Nephron (organoid): ENCODE results near the gene SH3BGRL2.
"Not testable (repeated sequence)": the region's sequence is repeated elsewhere in the genome, so short reads cannot be mapped to it uniquely, and the experiment has no call there.

Experiments used
- H3K27ac Mint-ChIP-seq, 3 experiments: 2 replicates each; pipeline ENCODE4 v1.8.0; 2020; ENCODE audit warnings: mixed read lengths in 3 of 3, mild to moderate bottlenecking in 2 of 3, moderate library complexity in 1 of 3
- H3K27me3 Mint-ChIP-seq: 2 replicates; pipeline ENCODE4 v1.8.0; 2021; ENCODE audit warnings: low read depth, mild to moderate bottlenecking, moderate library complexity, mixed read lengths
- H3K36me3 Mint-ChIP-seq: 2 replicates; pipeline ENCODE4 v1.8.0; 2020; ENCODE audit warnings: low read depth, mixed read lengths
- H3K4me1 Mint-ChIP-seq: 2 replicates; pipeline ENCODE4 v1.8.0; 2020; ENCODE audit warnings: mixed read lengths
- H3K4me3 Mint-ChIP-seq, 3 experiments: 2 replicates each; pipeline ENCODE4 v1.8.0; 2020; ENCODE audit warnings: mild to moderate bottlenecking in 3 of 3, mixed read lengths in 3 of 3, moderate library complexity in 2 of 3
- H3K9me3 Mint-ChIP-seq: 2 replicates; pipeline ENCODE4 v1.8.0; 2020; ENCODE audit warnings: mixed read lengths
- CTCF ChIP-seq, 3 experiments: fragments of 200-600 bp; sonication (generic); IDR thresholded peaks; one replicate each; pipeline ENCODE4 v1.5.0; 2021; ENCODE audit warnings: antibody characterized with exemption in 3 of 3; ENCODE audit not compliant: unreplicated experiment in 3 of 3

Gene SH3BGRL2

GRCh38 chr6:79617518-79617941 lies 13.6 kb upstream of the SH3BGRL2 start:
- H3K27me3 Mint-ChIP-seq, result no peaks in the 10 kb centered on the region
- no peaks in the 10 kb centered on the region for H3K9me3 Mint-ChIP-seq
- TF ChIP-seq CTCF (IDR thresholded peaks at IDR 0.05; ENCODE audit: unreplicated experiment in 3 of 3), result no peak
- H3K36me3 Mint-ChIP-seq, result no peaks in the 10 kb centered on the region
- no peak overlapping the region for H3K27ac Mint-ChIP-seq
- H3K4me3 Mint-ChIP-seq, result no peak overlapping the region
- H3K4me1 Mint-ChIP-seq, result peaks cover 5% of the 10 kb centered on the region

- H3K36me3 Mint-ChIP-seq, H3K9me3 Mint-ChIP-seq, H3K27ac Mint-ChIP-seq, H3K27me3 Mint-ChIP-seq, H3K4me1 Mint-ChIP-seq, H3K4me3 Mint-ChIP-seq: not testable (repeated sequence)
These were observed 12.7 kb upstream of the SH3BGRL2 start for GRCh38 chr6:79618425-79618824.

GRCh38 chr6:79621579-79621978 lies 9.6 kb upstream of the SH3BGRL2 start:
- H3K4me1 Mint-ChIP-seq, result no peaks in the 10 kb centered on the region
- no peaks in the 10 kb centered on the region for H3K36me3 Mint-ChIP-seq
- no peak overlapping the region for H3K27ac Mint-ChIP-seq
- TF ChIP-seq CTCF (IDR thresholded peaks at IDR 0.05; ENCODE audit: unreplicated experiment in 3 of 3), result no peak
- H3K9me3 Mint-ChIP-seq, result no peaks in the 10 kb centered on the region
- H3K27me3 Mint-ChIP-seq, result no peaks in the 10 kb centered on the region
- no peak overlapping the region for H3K4me3 Mint-ChIP-seq

- no peaks in the 10 kb centered on the region for H3K36me3 Mint-ChIP-seq
- no peak overlapping the region for H3K4me3 Mint-ChIP-seq
- no peak for TF ChIP-seq CTCF (IDR thresholded peaks at IDR 0.05; ENCODE audit: unreplicated experiment in 3 of 3)
- H3K27me3 Mint-ChIP-seq, result no peaks in the 10 kb centered on the region
- no peaks in the 10 kb centered on the region for H3K9me3 Mint-ChIP-seq
- peak overlapping the region in 1 of 3 experiments; percentile 67 for H3K27ac Mint-ChIP-seq
- no peaks in the 10 kb centered on the region for H3K4me1 Mint-ChIP-seq
These were observed 8.8 kb upstream of the SH3BGRL2 start for GRCh38 chr6:79622364-79622763.

- no peak for TF ChIP-seq CTCF (IDR thresholded peaks at IDR 0.05; ENCODE audit: unreplicated experiment in 3 of 3)
- H3K9me3 Mint-ChIP-seq, result no peaks in the 10 kb centered on the region
- no peak overlapping the region for H3K27ac Mint-ChIP-seq
- no peaks in the 10 kb centered on the region for H3K27me3 Mint-ChIP-seq
- H3K4me3 Mint-ChIP-seq, result no peak overlapping the region
- H3K4me1 Mint-ChIP-seq, result no peaks in the 10 kb centered on the region
- H3K36me3 Mint-ChIP-seq, result no peaks in the 10 kb centered on the region
These were observed 8.0 kb upstream of the SH3BGRL2 start for GRCh38 chr6:79623106-79623505.

- Mint-ChIP-seq H3K4me3 (no peak overlapping the region), H3K27me3 (peaks cover 11% of the 10 kb centered on the region), H3K36me3 (no peaks in the 10 kb centered on the region), H3K9me3 (no peaks in the 10 kb centered on the region), H3K27ac (no peak overlapping the region), H3K4me1 (peaks cover 5% of the 10 kb centered on the region)
- no peak for TF ChIP-seq CTCF (IDR thresholded peaks at IDR 0.05; ENCODE audit: unreplicated experiment in 3 of 3)
These were observed 5.4 kb upstream of the SH3BGRL2 start for GRCh38 chr6:79625746-79626145.
